GM12878 (cell line): ENCODE measurements around the gene OR6B3. TPM values are rescaled to one million over a fixed set of nuclear protein-coding genes. Genes with fewer than 3 reads are reported as not detected.

ENCODE experiments used
- ATAC-seq: fragments of 200-7000 bp; cut with Tn5 transposase; 3 replicates; pipeline ENCODE4 v1.9.1; 2020; ENCODE audit warnings: mild to moderate bottlenecking, moderate library complexity
- BruUV-seq: library from RNA; stranded (reverse); fragments of 400-500 nt; replicated peaks from 2 replicates; lab custom pipeline; 2021; lab: Mats Ljungman, UMichigan
- CTCF ChIA-PET: fragments of 300-600 bp; sonication (Branson Sonifier 250); formaldehyde crosslinking; extraction: SDS; loops from one replicate; lab custom pipeline; 2021; ENCODE audit warnings: inconsistent platforms; lab: Yijun Ruan, JAX
- POLR2A ChIA-PET: fragments of 350-600 bp; formaldehyde crosslinking; extraction: SDS; loops from one replicate; lab custom pipeline; 2021; ENCODE audit warnings: inconsistent platforms; lab: Charles Lee
- RAD21 ChIA-PET: fragments of 300-600 bp; sonication (Branson Sonifier 250); formaldehyde crosslinking; loops from one replicate; lab custom pipeline; 2023; ENCODE audit warnings: antibody characterized with exemption; ENCODE audit not compliant: unreplicated experiment; lab: Charles Lee
- SMC1A ChIA-PET: fragments of 300-600 bp; sonication (Branson Sonifier 250); formaldehyde crosslinking; loops from one replicate; lab custom pipeline; 2023; ENCODE audit not compliant: unreplicated experiment, uncharacterized antibody; lab: Charles Lee
- DNase-seq: peaks from one replicate; pipeline ENCODE4 v3.0.0-alpha.2; 2011; ENCODE audit warnings: low read depth, low spot score
- FAIRE-seq: peaks from 3 replicates; lab custom pipeline; 2011; peaks lifted over from hg19 to GRCh38; lab: Jason Lieb, UNC
- H2AFZ ChIP-seq: 2 replicates; pipeline ENCODE4 v1.6.0; 2011; ENCODE audit warnings: low read depth, low read length, control low read depth; ENCODE audit not compliant: control insufficient read depth
- H3K27ac ChIP-seq: 2 replicates; pipeline ENCODE4 v1.5.1; 2011; ENCODE audit warnings: control low read depth; ENCODE audit not compliant: control insufficient read depth, insufficient read depth
- H3K27me3 ChIP-seq, 2 experiments: replicated peaks in 1 of 2; 2 replicates each; pipeline versions ENCODE4 v1.6.0 to v1.6.1; 2011; ENCODE audit warnings: low read length in 1 of 2; ENCODE audit not compliant: control insufficient read depth in 2 of 2, insufficient read depth in 2 of 2
- H3K36me3 ChIP-seq, 2 experiments: 2 replicates each; pipeline ENCODE4 v1.5.1; 2011; ENCODE audit warnings: low read length in 1 of 2; ENCODE audit not compliant: control insufficient read depth in 2 of 2, insufficient read depth in 2 of 2
- H3K4me1 ChIP-seq: 2 replicates; pipeline ENCODE4 v1.6.1; 2011; ENCODE audit warnings: mild to moderate bottlenecking, low read length, moderate library complexity, mixed read lengths; ENCODE audit not compliant: control insufficient read depth, insufficient read depth
- H3K4me2 ChIP-seq: 2 replicates; pipeline ENCODE4 v1.6.0; 2011; ENCODE audit warnings: control low read depth; ENCODE audit not compliant: control insufficient read depth, insufficient read depth
- H3K4me3 ChIP-seq: fragments of 200-600 bp; sonication (generic); 2 replicates; pipeline ENCODE4 v1.5.1; 2016
- H3K79me2 ChIP-seq: 2 replicates; pipeline ENCODE4 v1.6.0; 2011; ENCODE audit warnings: low read length; ENCODE audit not compliant: control insufficient read depth, insufficient read depth
- H3K9ac ChIP-seq: 2 replicates; pipeline ENCODE4 v1.8.0; 2011; ENCODE audit warnings: low read length, control low read depth, mixed read lengths; ENCODE audit not compliant: control insufficient read depth, insufficient read depth
- H3K9me3 ChIP-seq: replicated peaks from 3 replicates; pipeline ENCODE4 v1.5.1; 2011; ENCODE audit warnings: mild to moderate bottlenecking, low read length; ENCODE audit not compliant: control insufficient read depth, insufficient read depth
- H4K20me1 ChIP-seq: 2 replicates; pipeline ENCODE4 v1.6.0; 2011; ENCODE audit not compliant: control insufficient read depth, insufficient read depth
- ASH2L ChIP-seq: fragments of 300-600, 200-600 bp; sonication (generic); IDR thresholded peaks from 2 replicates; pipeline ENCODE4 v1.6.1; 2017; ENCODE audit warnings: low read depth, mild to moderate bottlenecking, borderline replicate concordance
- BCLAF1 ChIP-seq: fragments of 450-650 bp; IDR thresholded peaks from 2 replicates; pipeline ENCODE4 v1.6.1; 2017; ENCODE audit warnings: antibody characterized with exemption, mild to moderate bottlenecking, moderate library complexity
- CBX5 ChIP-seq: sonication (generic); IDR thresholded peaks from 2 replicates; pipeline ENCODE4 v1.6.1; 2016; ENCODE audit warnings: low read depth, moderate library complexity, mild to moderate bottlenecking, inconsistent platforms
- EZH2 ChIP-seq: IDR thresholded peaks from 2 replicates; pipeline ENCODE4 v1.6.1; 2012; ENCODE audit warnings: low read depth, mild to moderate bottlenecking, control low read depth, inconsistent platforms, low read length, borderline replicate concordance; ENCODE audit not compliant: control insufficient read depth
- HDAC6 ChIP-seq: fragments of 200-600 bp; sonication (generic); IDR thresholded peaks from one replicate; pipeline ENCODE4 v1.8.0; 2017; ENCODE audit warnings: antibody characterized with exemption; ENCODE audit not compliant: unreplicated experiment
- IKZF2 ChIP-seq, 2 experiments: fragments of 450-650 bp; IDR thresholded peaks; 2 replicates each; pipeline ENCODE4 v1.6.1; 2017; ENCODE audit warnings: mild to moderate bottlenecking in 2 of 2, moderate library complexity in 2 of 2
- MTA3 ChIP-seq: IDR thresholded peaks from 2 replicates; pipeline ENCODE4 v1.6.1; 2012; ENCODE audit warnings: low read length, inconsistent platforms, borderline replicate concordance
- MYB ChIP-seq: fragments of 150-350 bp; IDR thresholded peaks from 2 replicates; pipeline ENCODE4 v1.6.1; 2014; ENCODE audit warnings: mild to moderate bottlenecking, low read depth, low read length, borderline replicate concordance
- PAX5 ChIP-seq: IDR thresholded peaks from 2 replicates; pipeline ENCODE4 v1.6.1; 2011; ENCODE audit warnings: low read depth, low read length, borderline replicate concordance
- PAX8 ChIP-seq: fragments of 450-650 bp; IDR thresholded peaks from 2 replicates; pipeline ENCODE4 v1.6.1; 2017; ENCODE audit warnings: mild to moderate bottlenecking, moderate library complexity
- POLR2AphosphoS5 ChIP-seq: IDR thresholded peaks from 2 replicates; pipeline ENCODE4 v1.6.1; 2011; ENCODE audit warnings: mild to moderate bottlenecking, low read length, inconsistent platforms
- POU2F2 ChIP-seq: IDR thresholded peaks from 3 replicates; pipeline ENCODE4 v1.6.1; 2011; ENCODE audit warnings: low read depth, mild to moderate bottlenecking, low read length, borderline replicate concordance
- SIX5 ChIP-seq: IDR thresholded peaks from 2 replicates; pipeline ENCODE4 v1.6.1; 2011; ENCODE audit warnings: mild to moderate bottlenecking, low read depth, low read length, moderate library complexity; ENCODE audit not compliant: severe bottlenecking
- SMAD5 ChIP-seq: IDR thresholded peaks from 2 replicates; pipeline ENCODE4 v1.6.1; 2016; ENCODE audit warnings: antibody characterized with exemption, low read depth
- SMC3 ChIP-seq: IDR thresholded peaks from 2 replicates; pipeline ENCODE4 v1.6.1; 2011; ENCODE audit warnings: low read length, improper control_type of control experiment, borderline replicate concordance
- SREBF1 ChIP-seq: IDR thresholded peaks from 2 replicates; pipeline ENCODE4 v1.6.1; 2012; ENCODE audit warnings: mild to moderate bottlenecking, low read length
- TARDBP ChIP-seq: IDR thresholded peaks from 2 replicates; pipeline ENCODE4 v1.6.1; 2016; ENCODE audit warnings: borderline replicate concordance
- ZNF274 ChIP-seq: IDR thresholded peaks from one replicate; pipeline ENCODE4 v1.8.0; 2011; ENCODE audit not compliant: insufficient read length, insufficient read depth
- WGBS: methylation state at CpG from one replicate; pipeline ENCODE4 v1.1.6; 2016; ENCODE audit warnings: low lambda C conversion rate; ENCODE audit not compliant: insufficient replicate concordance, insufficient coverage; ENCODE audit errors: missing lambda C conversion rate; 5-methylcytosine and 5-hydroxymethylcytosine counted together
- in situ Hi-C: fragments of 300-500 bp; cut with MboI; formaldehyde crosslinking; loops from 9 replicates; pipeline ENCODE4 v1.14.3; 2018; ENCODE audit warnings: mixed read lengths
- intact Hi-C: fragments of 100-400 bp; cut with micrococcal nuclease; formaldehyde crosslinking; loops from one replicate; pipeline ENCODE4 v1.14.2; 2022; ENCODE audit not compliant: unreplicated experiment
- polyA plus RNA-seq, 11 experiments: library from polyadenylated mRNA; depleted of rRNA in 4 of 11; unstranded in 6 of 11; stranded (reverse) in 5 of 11; fragments of >200 nt; fragmentation: Nextera tagmentation in 4 of 11; fragmentation: Illumina TruSeq in 1 of 11; extraction: Ambion mirVana in 4 of 11; extraction: Trizol in 1 of 11; gene quantifications; 1 replicate in 1 of 11; 2 replicates in 10 of 11; pipeline versions ENCODE4 v1.2.1 to v1.2.3, GENCODE V29; 2011 to 2016; ENCODE audit warnings: inconsistent platforms in 2 of 11, missing spikeins in 2 of 11, low read depth in 1 of 11
- total RNA-seq, 4 experiments: library from RNA; depleted of rRNA in 3 of 4; stranded (reverse); fragments of >200 nt in 3 of 4; fragmentation: Illumina TruSeq in 1 of 4; extraction: Trizol in 1 of 4; gene quantifications; 2 replicates each; pipeline versions ENCODE4 v1.2.1 to v1.2.3, GENCODE V29; 2013 to 2021
- TF ChIP-seq, protein P1 (sequence below): fragments of 450-650 bp; IDR thresholded peaks from 2 replicates; pipeline ENCODE4 v1.6.1; 2017; ENCODE audit warnings: mild to moderate bottlenecking, low read depth, inconsistent platforms; ENCODE audit not compliant: poor library complexity, severe bottlenecking
- TF ChIP-seq, protein P2 (sequence below): IDR thresholded peaks from 2 replicates; pipeline ENCODE4 v1.6.1; 2011; ENCODE audit warnings: borderline replicate concordance, low read depth, mild to moderate bottlenecking, moderate library complexity, low read length; ENCODE audit not compliant: insufficient read depth, poor library complexity, severe bottlenecking

The OR6B3 gene
- total and polyA plus RNA-seq, 10 of the 15 experiments (the other 5 are each of a cell fraction or from before 2014, with no cell fraction given) = not detected

DNA sequence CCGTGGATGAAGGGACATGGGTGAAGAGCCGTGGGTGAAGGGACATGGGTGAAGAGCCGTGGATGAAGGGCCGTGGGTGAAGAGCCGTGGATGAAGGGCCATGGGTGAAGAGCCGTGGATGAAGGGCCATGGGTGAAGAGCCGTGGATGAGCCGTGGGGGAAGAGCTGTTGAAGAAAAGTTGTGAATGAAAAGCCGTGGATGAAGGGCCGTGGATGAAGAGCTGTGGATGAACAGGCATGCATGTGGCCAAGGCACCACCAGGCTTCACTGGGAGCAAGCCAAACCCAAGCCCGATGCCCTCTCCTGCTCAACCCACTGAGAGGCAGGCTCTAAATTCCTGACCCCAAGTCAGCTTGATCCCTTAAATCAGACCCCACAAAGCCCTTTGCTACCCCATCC lies 10.6 kb downstream of the OR6B3 start (continued):
- TF ChIP-seq, protein P1, sequence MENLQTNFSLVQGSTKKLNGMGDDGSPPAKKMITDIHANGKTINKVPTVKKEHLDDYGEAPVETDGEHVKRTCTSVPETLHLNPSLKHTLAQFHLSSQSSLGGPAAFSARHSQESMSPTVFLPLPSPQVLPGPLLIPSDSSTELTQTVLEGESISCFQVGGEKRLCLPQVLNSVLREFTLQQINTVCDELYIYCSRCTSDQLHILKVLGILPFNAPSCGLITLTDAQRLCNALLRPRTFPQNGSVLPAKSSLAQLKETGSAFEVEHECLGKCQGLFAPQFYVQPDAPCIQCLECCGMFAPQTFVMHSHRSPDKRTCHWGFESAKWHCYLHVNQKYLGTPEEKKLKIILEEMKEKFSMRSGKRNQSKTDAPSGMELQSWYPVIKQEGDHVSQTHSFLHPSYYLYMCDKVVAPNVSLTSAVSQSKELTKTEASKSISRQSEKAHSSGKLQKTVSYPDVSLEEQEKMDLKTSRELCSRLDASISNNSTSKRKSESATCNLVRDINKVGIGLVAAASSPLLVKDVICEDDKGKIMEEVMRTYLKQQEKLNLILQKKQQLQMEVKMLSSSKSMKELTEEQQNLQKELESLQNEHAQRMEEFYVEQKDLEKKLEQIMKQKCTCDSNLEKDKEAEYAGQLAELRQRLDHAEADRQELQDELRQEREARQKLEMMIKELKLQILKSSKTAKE = no peak
- no peak for TF ChIP-seq MTA3
- no peak for TF ChIP-seq PAX5
- TF ChIP-seq PAX8 = no peak
- TF ChIP-seq MYB = no peak
- TF ChIP-seq, protein P2, sequence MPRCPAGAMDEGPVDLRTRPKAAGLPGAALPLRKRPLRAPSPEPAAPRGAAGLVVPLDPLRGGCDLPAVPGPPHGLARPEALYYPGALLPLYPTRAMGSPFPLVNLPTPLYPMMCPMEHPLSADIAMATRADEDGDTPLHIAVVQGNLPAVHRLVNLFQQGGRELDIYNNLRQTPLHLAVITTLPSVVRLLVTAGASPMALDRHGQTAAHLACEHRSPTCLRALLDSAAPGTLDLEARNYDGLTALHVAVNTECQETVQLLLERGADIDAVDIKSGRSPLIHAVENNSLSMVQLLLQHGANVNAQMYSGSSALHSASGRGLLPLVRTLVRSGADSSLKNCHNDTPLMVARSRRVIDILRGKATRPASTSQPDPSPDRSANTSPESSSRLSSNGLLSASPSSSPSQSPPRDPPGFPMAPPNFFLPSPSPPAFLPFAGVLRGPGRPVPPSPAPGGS = no peak

DNA sequence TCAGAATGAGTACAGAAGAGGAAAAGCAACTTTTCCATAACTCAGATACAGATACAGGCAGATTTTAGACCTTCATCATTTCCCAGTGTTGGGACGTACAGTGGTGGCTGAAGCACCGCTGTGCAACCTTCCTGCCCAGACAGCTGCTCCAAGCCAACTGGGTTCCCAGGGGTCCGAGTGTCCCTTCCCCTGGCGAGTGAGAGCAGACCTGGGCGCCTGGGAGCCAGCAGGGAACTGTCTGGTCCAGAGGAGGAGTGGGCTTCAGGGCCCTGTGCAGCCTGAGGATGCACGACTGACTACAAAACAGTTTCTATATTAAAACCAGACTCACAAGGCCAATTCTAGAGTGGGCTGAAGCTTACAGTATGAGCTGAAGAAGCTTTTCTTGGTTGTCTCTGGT lies 12.0 kb downstream of the OR6B3 start:
- no peaks in the 10 kb centered on the region for H3K9me3 ChIP-seq
- no peaks in the 10 kb centered on the region; a peak in 2 of 4 replicates for H3K27me3 ChIP-seq
- H4K20me1 ChIP-seq = no peaks in the 10 kb centered on the region
- no peak overlapping the region for H3K4me3 ChIP-seq
- H3K27ac ChIP-seq = no peak overlapping the region
- H3K79me2 ChIP-seq = no peaks in the 10 kb centered on the region
- intact Hi-C loops = no loop called here
- no peaks in the 10 kb centered on the region for H3K36me3 ChIP-seq
- CTCF ChIA-PET = no interaction called here
- ATAC-seq = no peak
- RAD21 ChIA-PET = no interaction called here
- no peaks in the 10 kb centered on the region for H3K4me1 ChIP-seq
- H2AFZ ChIP-seq = no peak overlapping the region
- POLR2A ChIA-PET = no interaction called here
- 36% methylated on average over 6 of the region's 6 CpGs for WGBS
- H3K4me2 ChIP-seq = no peak overlapping the region
- in situ Hi-C loops = no loop called here
- no TSS peak for BruUV-seq
- SMC1A ChIA-PET = no interaction called here
- DNase-seq = no peak
- H3K9ac ChIP-seq = no peak overlapping the region
- FAIRE-seq = no peak
- TF ChIP-seq SMAD5 (no peak), SMC3 (no peak), BCLAF1 (no peak), TARDBP (no peak), SREBF1 (no peak), SIX5 (no peak), EZH2 (no peak), CBX5 (no peak), HDAC6 (no peak), ZNF274 (no peak), POLR2AphosphoS5 (no peak), POU2F2 (no peak), ASH2L (no peak), IKZF2 (IDR thresholded peaks at IDR 0.05) (no peak)
